ENCODE measurements around the gene MAOB. TPM values are rescaled to one million over a fixed set of nuclear protein-coding genes. Genes with fewer than 3 reads are reported as not detected.

The MAOB gene
- total and polyA plus RNA-seq, 2 donors (not counting 1 experiment from before 2014, with no cell fraction given) = not detected

DNA sequence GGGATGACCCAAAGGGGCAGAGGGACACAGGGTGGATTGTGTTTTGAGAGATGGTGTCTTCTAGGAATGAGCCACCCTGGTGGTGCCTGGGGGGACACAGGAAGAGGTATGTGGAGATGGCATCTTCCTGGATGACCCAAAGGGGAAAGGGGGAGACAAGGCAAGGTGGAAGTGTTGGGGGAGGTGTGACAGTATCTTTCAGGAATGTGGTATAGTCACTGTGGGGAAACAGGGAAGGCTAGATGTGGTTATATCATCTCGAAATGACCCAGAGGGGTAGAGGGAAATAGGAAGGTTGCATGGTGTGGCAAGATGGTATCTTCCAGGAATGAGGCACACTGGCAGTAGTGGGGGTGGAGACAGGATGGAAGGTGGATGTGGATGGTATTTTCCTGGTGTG lies 163.3 kb downstream of the MAOB start:
- peaks cover 2% of the 10 kb centered on the region for H3K9me3 Mint-ChIP-seq (ENCODE audit: insufficient read depth)
- H3K27ac Mint-ChIP-seq = no peak overlapping the region
- Histone ChIP-seq H2AFZ (ENCODE audit: insufficient read depth, low read depth, low read length, poor library complexity, severe bottlenecking) (no peak overlapping the region), H3K9me3 (ENCODE audit: control extremely low read depth in 1 of 3, control insufficient read depth in 2 of 3, insufficient read depth in 1 of 3, low read length in 2 of 3) (no peaks in the 10 kb centered on the region), H3K4me1 (ENCODE audit: control insufficient read depth in 2 of 2, insufficient read depth in 2 of 2, low read length in 2 of 2) (no peaks in the 10 kb centered on the region), H3K4me3 (ENCODE audit: control extremely low read depth in 1 of 5, extremely low read depth in 1 of 5, insufficient read depth in 1 of 5, low read depth in 2 of 5, low read length in 4 of 5) (no peak overlapping the region), H3K27me3 (replicated peaks in 1 of 4; ENCODE audit: control extremely low read depth in 1 of 4, control insufficient read depth in 3 of 4, insufficient read depth in 4 of 4, low read length in 3 of 4) (peaks cover 0 to 3% (median 0%) of the 10 kb centered on the region in 4 experiments), H3K79me2 (ENCODE audit: control insufficient read depth, insufficient read depth, low read length) (no peaks in the 10 kb centered on the region), H3K4me2 (replicated peaks; ENCODE audit: low read depth, low read length, poor library complexity, severe bottlenecking) (no peak overlapping the region), H4K20me1 (ENCODE audit: control insufficient read depth, insufficient read depth, low read length, poor library complexity, severe bottlenecking) (no peaks in the 10 kb centered on the region), H3K9ac (ENCODE audit: low read length) (no peak overlapping the region), H3K36me3 (replicated peaks in 1 of 2; ENCODE audit: control extremely low read depth in 1 of 2, control insufficient read depth in 1 of 2, extremely low read depth in 1 of 2, insufficient read depth in 2 of 2, low read length in 1 of 2) (no peaks in the 10 kb centered on the region), H3K27ac (ENCODE audit: low read length in 2 of 2) (no peak overlapping the region)
- intact Hi-C loops (cut with micrococcal nuclease) = no loop called here
- H3K4me3 Mint-ChIP-seq = no peak overlapping the region
- DNase-seq (no peak), ATAC-seq (ENCODE audit: low read depth) (no peak)
- H3K27me3 Mint-ChIP-seq = no peaks in the 10 kb centered on the region
- H3K4me1 Mint-ChIP-seq = no peaks in the 10 kb centered on the region
- CTCF ChIA-PET = no interaction called here
- POLR2A ChIA-PET = no interaction called here
- TF ChIP-seq EZH2 (IDR thresholded peaks at IDR 0.05; ENCODE audit: borderline replicate concordance, insufficient read depth, low read depth, low read length, poor library complexity, severe bottlenecking) = no peak
- TF ChIP-seq, protein P1, sequence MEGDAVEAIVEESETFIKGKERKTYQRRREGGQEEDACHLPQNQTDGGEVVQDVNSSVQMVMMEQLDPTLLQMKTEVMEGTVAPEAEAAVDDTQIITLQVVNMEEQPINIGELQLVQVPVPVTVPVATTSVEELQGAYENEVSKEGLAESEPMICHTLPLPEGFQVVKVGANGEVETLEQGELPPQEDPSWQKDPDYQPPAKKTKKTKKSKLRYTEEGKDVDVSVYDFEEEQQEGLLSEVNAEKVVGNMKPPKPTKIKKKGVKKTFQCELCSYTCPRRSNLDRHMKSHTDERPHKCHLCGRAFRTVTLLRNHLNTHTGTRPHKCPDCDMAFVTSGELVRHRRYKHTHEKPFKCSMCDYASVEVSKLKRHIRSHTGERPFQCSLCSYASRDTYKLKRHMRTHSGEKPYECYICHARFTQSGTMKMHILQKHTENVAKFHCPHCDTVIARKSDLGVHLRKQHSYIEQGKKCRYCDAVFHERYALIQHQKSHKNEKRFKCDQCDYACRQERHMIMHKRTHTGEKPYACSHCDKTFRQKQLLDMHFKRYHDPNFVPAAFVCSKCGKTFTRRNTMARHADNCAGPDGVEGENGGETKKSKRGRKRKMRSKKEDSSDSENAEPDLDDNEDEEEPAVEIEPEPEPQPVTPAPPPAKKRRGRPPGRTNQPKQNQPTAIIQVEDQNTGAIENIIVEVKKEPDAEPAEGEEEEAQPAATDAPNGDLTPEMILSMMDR (IDR thresholded peaks at IDR 0.05) = no peak
- WGBS (ENCODE audit: insufficient coverage) = 88% methylated on average over 1 of the region's 1 CpG

DNA sequence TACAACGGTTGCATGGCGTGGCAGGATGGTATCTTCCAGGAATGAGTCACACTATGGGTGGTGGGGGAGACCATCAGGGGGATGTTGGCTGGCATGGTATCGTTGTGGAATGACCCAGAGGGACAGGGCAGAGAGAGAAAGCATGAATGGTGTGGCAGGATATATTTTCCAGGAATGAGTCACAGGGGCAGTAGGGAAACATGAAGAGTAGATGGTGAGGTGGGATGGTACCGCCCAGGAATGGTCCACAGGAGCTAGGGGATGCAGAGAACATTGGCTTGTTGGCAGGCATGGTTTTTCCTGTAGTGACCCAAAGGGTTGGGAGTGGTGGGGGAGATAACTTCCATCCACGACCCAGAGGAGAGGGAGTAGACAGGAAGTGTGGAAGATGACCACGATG lies 163.7 kb downstream of the MAOB start:
- POLR2A ChIA-PET = no interaction called here
- Mint-ChIP-seq H3K4me3 (no peak overlapping the region), H3K27me3 (no peaks in the 10 kb centered on the region), H3K9me3 (ENCODE audit: insufficient read depth) (peaks cover 2% of the 10 kb centered on the region), H3K27ac (no peak overlapping the region), H3K4me1 (no peaks in the 10 kb centered on the region)
- CTCF ChIA-PET = no interaction called here
- Histone ChIP-seq H3K9me3 (ENCODE audit: control extremely low read depth in 1 of 3, control insufficient read depth in 2 of 3, insufficient read depth in 1 of 3, low read length in 2 of 3) (no peaks in the 10 kb centered on the region), H3K36me3 (replicated peaks in 1 of 2; ENCODE audit: control extremely low read depth in 1 of 2, control insufficient read depth in 1 of 2, extremely low read depth in 1 of 2, insufficient read depth in 2 of 2, low read length in 1 of 2) (no peaks in the 10 kb centered on the region), H3K79me2 (ENCODE audit: control insufficient read depth, insufficient read depth, low read length) (no peaks in the 10 kb centered on the region), H3K27me3 (replicated peaks in 1 of 4; ENCODE audit: control extremely low read depth in 1 of 4, control insufficient read depth in 3 of 4, insufficient read depth in 4 of 4, low read length in 3 of 4) (peaks cover 0 to 3% (median 0%) of the 10 kb centered on the region in 4 experiments), H3K4me3 (ENCODE audit: control extremely low read depth in 1 of 5, extremely low read depth in 1 of 5, insufficient read depth in 1 of 5, low read depth in 2 of 5, low read length in 4 of 5) (no peak overlapping the region), H3K4me2 (replicated peaks; ENCODE audit: low read depth, low read length, poor library complexity, severe bottlenecking) (no peak overlapping the region), H4K20me1 (ENCODE audit: control insufficient read depth, insufficient read depth, low read length, poor library complexity, severe bottlenecking) (no peaks in the 10 kb centered on the region), H3K27ac (ENCODE audit: low read length in 2 of 2) (no peak overlapping the region), H2AFZ (ENCODE audit: insufficient read depth, low read depth, low read length, poor library complexity, severe bottlenecking) (no peak overlapping the region), H3K4me1 (ENCODE audit: control insufficient read depth in 2 of 2, insufficient read depth in 2 of 2, low read length in 2 of 2) (no peaks in the 10 kb centered on the region), H3K9ac (ENCODE audit: low read length) (no peak overlapping the region)
- no peak for TF ChIP-seq EZH2 (IDR thresholded peaks at IDR 0.05; ENCODE audit: borderline replicate concordance, insufficient read depth, low read depth, low read length, poor library complexity, severe bottlenecking)
- TF ChIP-seq, protein P1 (IDR thresholded peaks at IDR 0.05) = no peak
- DNase-seq = no peak
- ATAC-seq (ENCODE audit: low read depth) = no peak
- WGBS (ENCODE audit: insufficient coverage) = 80% methylated on average over 2 of the region's 6 CpGs
- intact Hi-C loops (cut with micrococcal nuclease) = no loop called here

Measured in B cell (primary cell).